HCT116 (cell line): Measurements from ENCODE around the gene SLC22A15. TPM values are rescaled to one million over a fixed set of nuclear protein-coding genes. Genes with fewer than 3 reads are reported as not detected.

Experiments used
- ATAC-seq: fragments of 200-7000 bp; cut with Tn5 transposase; 2 replicates; pipeline ENCODE4 v1.9.1; 2020; ENCODE audit warnings: mild to moderate bottlenecking, moderate library complexity
- BruUV-seq: library from RNA; stranded (reverse); fragments of 400-500 nt; replicated peaks from 2 replicates; lab custom pipeline; 2021; lab: Mats Ljungman, UMichigan
- CTCF ChIA-PET: fragments of 300-600 bp; sonication (Branson Sonifier 250); formaldehyde crosslinking; loops from one replicate; lab custom pipeline; 2021; ENCODE audit warnings: antibody characterized with exemption; lab: Charles Lee
- POLR2A ChIA-PET: fragments of 300-600, 350-600 bp; sonication (Branson Sonifier 250); formaldehyde crosslinking; loops from one replicate; lab custom pipeline; 2021; ENCODE audit warnings: antibody characterized with exemption; lab: Charles Lee
- RAD21 ChIA-PET, 2 experiments: fragments of 300-600 bp; sonication (Branson Sonifier 250); formaldehyde crosslinking; loops; one replicate each; lab custom pipeline; 2023; ENCODE audit warnings: low total read pairs in 2 of 2; ENCODE audit not compliant: uncharacterized antibody in 2 of 2, unreplicated experiment in 2 of 2, low non-redundant PET in 1 of 2; lab: Charles Lee
- DNase-seq: peaks from one replicate; pipeline ENCODE4 v3.0.0-alpha.2; 2010; ENCODE audit warnings: low read depth, low spot score
- H2AFZ ChIP-seq: fragments of 200-600 bp; shearing (Covaris generic), sonication (generic); 2 replicates; pipeline ENCODE4 v1.6.1; 2017; ENCODE audit warnings: low read depth, mixed run types, mixed read lengths, antibody characterized with exemption, low read length; ENCODE audit not compliant: poor library complexity, severe bottlenecking
- H3K27ac ChIP-seq: 2 replicates; pipeline ENCODE4 v1.5.1; 2012; ENCODE audit warnings: low read depth, low read length
- H3K27me3 ChIP-seq: fragments of 200-600 bp; sonication (generic); 2 replicates; pipeline ENCODE4 v1.6.1; 2016; ENCODE audit warnings: mixed run types, low read length, mixed read lengths; ENCODE audit not compliant: insufficient read depth
- H3K36me3 ChIP-seq, 2 experiments: fragments of 200-500 bp in 1 of 2; fragments of 200-600 bp in 1 of 2; sonication (Bioruptor generic) in 1 of 2; sonication (generic) in 1 of 2; 2 replicates each; pipeline versions ENCODE4 v1.5.1 to v1.6.1; 2014 to 2016; ENCODE audit warnings: low read length in 2 of 2, inconsistent platforms in 1 of 2, mixed read lengths in 1 of 2, mixed run types in 1 of 2; ENCODE audit not compliant: insufficient read depth in 2 of 2, control insufficient read depth in 1 of 2
- H3K4me1 ChIP-seq, 2 experiments: fragments of 200-600 bp in 1 of 2; sonication (generic) in 1 of 2; 2 replicates each; pipeline versions ENCODE4 v1.5.1 to v1.6.1; 2012 to 2017; ENCODE audit warnings: low read length in 2 of 2, inconsistent platforms in 1 of 2, mild to moderate bottlenecking in 1 of 2, mixed read lengths in 1 of 2, mixed run types in 1 of 2, moderate library complexity in 1 of 2; ENCODE audit not compliant: insufficient read depth in 2 of 2, control insufficient read depth in 1 of 2
- H3K4me2 ChIP-seq: fragments of 200-600 bp; sonication (generic); 2 replicates; pipeline ENCODE4 v1.6.1; 2017; ENCODE audit warnings: mixed run types, low read length, mixed read lengths
- H3K4me3 ChIP-seq, 2 experiments: fragments of 200-600 bp in 1 of 2; sonication (generic) in 1 of 2; replicated peaks in 1 of 2; 2 replicates each; pipeline ENCODE4 v1.5.1; 2011 to 2016; ENCODE audit warnings: low read length in 2 of 2, control low read depth in 1 of 2, low read depth in 1 of 2, mild to moderate bottlenecking in 1 of 2, mixed read lengths in 1 of 2, mixed run types in 1 of 2
- H3K79me2 ChIP-seq: fragments of 200-600 bp; sonication (generic); 2 replicates; pipeline ENCODE4 v1.6.1; 2017; ENCODE audit warnings: mild to moderate bottlenecking, mixed run types, low read length, moderate library complexity, mixed read lengths; ENCODE audit not compliant: insufficient read depth
- H3K9ac ChIP-seq: fragments of 200-600 bp; sonication (generic); 2 replicates; pipeline ENCODE4 v1.6.1; 2016; ENCODE audit warnings: low read length, mixed read lengths
- H3K9me2 ChIP-seq: fragments of 200-600 bp; sonication (generic), shearing (Covaris generic); 2 replicates; pipeline ENCODE4 v1.6.1; 2017; ENCODE audit warnings: mixed run types, mild to moderate bottlenecking, moderate library complexity; ENCODE audit not compliant: insufficient read depth
- H3K9me3 ChIP-seq, 2 experiments: fragments of 200-500 bp in 1 of 2; fragments of 200-600 bp in 1 of 2; sonication (Bioruptor generic) in 1 of 2; sonication (generic) in 1 of 2; 2 replicates each; pipeline ENCODE4 v1.6.1; 2014 to 2017; ENCODE audit warnings: low read length in 2 of 2, mixed read lengths in 2 of 2, inconsistent platforms in 1 of 2, low read depth in 1 of 2, mild to moderate bottlenecking in 1 of 2, mixed run types in 1 of 2, moderate library complexity in 1 of 2; ENCODE audit not compliant: control insufficient read depth in 1 of 2, insufficient read depth in 1 of 2
- H4K20me1 ChIP-seq: fragments of 200-600 bp; sonication (generic), shearing (Covaris generic); 2 replicates; pipeline ENCODE4 v1.6.1; 2017; ENCODE audit warnings: mixed run types, mild to moderate bottlenecking, moderate library complexity; ENCODE audit not compliant: insufficient read depth
- CEBPB ChIP-seq: IDR thresholded peaks from 2 replicates; pipeline ENCODE4 v1.6.1; 2012; ENCODE audit warnings: low read depth
- ELF1 ChIP-seq: IDR thresholded peaks from 2 replicates; pipeline ENCODE4 v1.6.1; 2012; ENCODE audit warnings: low read depth, borderline replicate concordance
- EZH2phosphoT487 ChIP-seq: fragments of 200-600 bp; IDR thresholded peaks from 2 replicates; pipeline ENCODE4 v1.6.1; 2018; ENCODE audit warnings: antibody characterized with exemption, borderline replicate concordance
- FOSL1 ChIP-seq: IDR thresholded peaks from 2 replicates; pipeline ENCODE4 v1.6.1; 2012; ENCODE audit warnings: low read depth
- JUND ChIP-seq: IDR thresholded peaks from 2 replicates; pipeline ENCODE4 v1.6.1; 2012
- POLR2A ChIP-seq: IDR thresholded peaks from 2 replicates; pipeline ENCODE4 v1.7.0; 2011; ENCODE audit warnings: borderline replicate concordance; ENCODE audit not compliant: insufficient read depth, insufficient read length; ENCODE audit errors: extremely low read depth
- POLR2AphosphoS5 ChIP-seq: IDR thresholded peaks from 2 replicates; pipeline ENCODE4 v1.6.1; 2011; ENCODE audit warnings: mild to moderate bottlenecking, low read depth, low read length, moderate library complexity
- SIN3A ChIP-seq: IDR thresholded peaks from 2 replicates; pipeline ENCODE4 v1.6.1; 2012; ENCODE audit warnings: low read depth
- SP1 ChIP-seq: IDR thresholded peaks from 2 replicates; pipeline ENCODE4 v1.6.1; 2012; ENCODE audit warnings: low read depth
- SRF ChIP-seq: IDR thresholded peaks from 2 replicates; pipeline ENCODE4 v1.6.1; 2012; ENCODE audit warnings: low read depth
- YY1 ChIP-seq: IDR thresholded peaks from 2 replicates; pipeline ENCODE4 v1.6.1; 2011; ENCODE audit warnings: low read length, low read depth, moderate library complexity, mild to moderate bottlenecking; ENCODE audit not compliant: insufficient replicate concordance; ENCODE audit errors: extremely low read depth
- ZBTB33 ChIP-seq: IDR thresholded peaks from 2 replicates; pipeline ENCODE4 v1.6.1; 2011; ENCODE audit warnings: mild to moderate bottlenecking, low read length, moderate library complexity; ENCODE audit not compliant: insufficient replicate concordance; ENCODE audit errors: extremely low read depth
- ZFX ChIP-seq: fragments of 450-650 bp; IDR thresholded peaks from 2 replicates; pipeline ENCODE4 v1.6.1; 2017
- ZNF274 ChIP-seq: fragments of 200-500 bp; sonication (Bioruptor generic); IDR thresholded peaks from 2 replicates; pipeline ENCODE4 v1.6.1; 2014; ENCODE audit warnings: mild to moderate bottlenecking, low read depth, low read length, inconsistent platforms
- intact Hi-C: fragments of 100-400 bp; cut with micrococcal nuclease; formaldehyde crosslinking; loops from 2 replicates; pipeline ENCODE4 v1.10.0; 2022
- total RNA-seq: library from RNA; stranded (reverse); gene quantifications from one replicate; pipeline ENCODE4 v1.2.1, GENCODE V29; 2021; ENCODE audit not compliant: unreplicated experiment
- TF ChIP-seq, protein P1 (sequence below): IDR thresholded peaks from 2 replicates; pipeline ENCODE4 v1.6.1; 2012; ENCODE audit warnings: low read depth

Gene SLC22A15
- total RNA-seq, 1 experiment from 2014 or later, result 3.1 TPM

DNA sequence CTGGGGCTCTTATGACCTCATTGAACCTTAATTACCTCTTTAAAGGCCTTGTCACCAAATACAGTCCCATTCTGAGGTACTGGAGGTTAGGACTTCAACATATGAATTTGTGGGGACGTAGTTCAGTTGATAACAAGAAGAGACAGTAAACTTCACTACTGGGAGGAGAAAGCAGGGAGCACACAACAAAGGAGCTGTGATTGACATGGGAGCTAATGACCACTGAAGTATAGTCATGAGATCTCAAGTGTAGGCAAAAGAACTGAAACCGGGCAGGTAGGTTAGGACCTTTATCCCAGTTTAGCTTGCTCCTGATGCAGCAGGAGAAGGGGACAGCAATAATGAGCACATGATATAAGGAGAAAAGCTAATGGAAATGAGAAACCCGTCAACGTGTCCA, 123.1 kb downstream of the SLC22A15 start:
- Histone ChIP-seq H3K79me2 (no peaks in the 10 kb centered on the region), H3K4me2 (no peak overlapping the region), H3K27me3 (no peaks in the 10 kb centered on the region), H3K27ac (no peak overlapping the region), H3K4me3 (no peak overlapping the region), H4K20me1 (no peaks in the 10 kb centered on the region), H2AFZ (no peak overlapping the region), H3K9ac (no peak overlapping the region), H3K9me2 (no peaks in the 10 kb centered on the region), H3K36me3 (no peaks in the 10 kb centered on the region)
- ChIA-PET CTCF (no interaction called here), RAD21 (no interaction called here), POLR2A (no interaction called here)
- intact Hi-C loops, result no loop called here
- no peak for ATAC-seq
- DNase-seq, result no peak
- no TSS peak for BruUV-seq
- TF ChIP-seq POLR2AphosphoS5 (no peak), SP1 (no peak), POLR2A (no peak), ZNF274 (no peak), SRF (no peak), CEBPB (no peak), ZBTB33 (no peak), EZH2phosphoT487 (no peak), ZFX (no peak)
- TF ChIP-seq, all 23 proteins: peak for 0
- Histone ChIP-seq H3K9me3 (no peaks in the 10 kb centered on the region), H3K4me1 (no peaks in the 10 kb centered on the region)

DNA sequence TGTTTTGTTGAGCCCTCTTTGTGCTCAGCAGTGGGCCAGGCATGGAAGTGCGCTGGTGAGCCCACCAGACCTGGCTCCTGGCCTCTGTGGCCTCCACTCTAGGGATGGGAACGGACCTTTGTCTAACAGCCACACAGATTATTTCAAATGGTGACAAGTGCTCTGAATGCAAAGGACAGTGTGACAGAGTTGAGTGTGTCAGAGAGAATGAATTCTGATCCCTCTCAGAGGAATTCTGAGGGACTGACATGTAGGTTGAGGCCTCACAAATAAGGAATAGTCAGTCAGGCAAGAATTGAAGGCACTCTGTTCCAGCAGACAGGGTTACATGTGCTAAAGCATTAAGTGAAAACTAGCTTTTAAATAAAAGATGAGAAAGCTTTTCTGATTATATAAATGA, 123.6 kb downstream of the SLC22A15 start:
- no peak overlapping the region for H3K4me2 ChIP-seq
- no peak overlapping the region for H3K9ac ChIP-seq
- ATAC-seq (no peak), DNase-seq (no peak)
- no peak overlapping the region for H3K27ac ChIP-seq
- no peaks in the 10 kb centered on the region for H3K79me2 ChIP-seq
- RAD21 ChIA-PET, result no interaction called here
- intact Hi-C loops, result no loop called here
- CTCF ChIA-PET, result no interaction called here
- no TSS peak for BruUV-seq
- H2AFZ ChIP-seq, result no peak overlapping the region
- no peaks in the 10 kb centered on the region for H3K4me1 ChIP-seq
- H3K9me2 ChIP-seq, result no peaks in the 10 kb centered on the region
- H4K20me1 ChIP-seq, result no peaks in the 10 kb centered on the region
- no peaks in the 10 kb centered on the region for H3K27me3 ChIP-seq
- H3K9me3 ChIP-seq, result no peaks in the 10 kb centered on the region
- no peaks in the 10 kb centered on the region for H3K36me3 ChIP-seq
- no peak overlapping the region for H3K4me3 ChIP-seq
- POLR2A ChIA-PET, result no interaction called here
- no peak for TF ChIP-seq JUND
- no peak for TF ChIP-seq SRF
- no peak for TF ChIP-seq SIN3A
- TF ChIP-seq ZFX, result no peak
- TF ChIP-seq ELF1, result no peak
- no peak for TF ChIP-seq YY1
- no peak for TF ChIP-seq POLR2A
- TF ChIP-seq, protein P1, sequence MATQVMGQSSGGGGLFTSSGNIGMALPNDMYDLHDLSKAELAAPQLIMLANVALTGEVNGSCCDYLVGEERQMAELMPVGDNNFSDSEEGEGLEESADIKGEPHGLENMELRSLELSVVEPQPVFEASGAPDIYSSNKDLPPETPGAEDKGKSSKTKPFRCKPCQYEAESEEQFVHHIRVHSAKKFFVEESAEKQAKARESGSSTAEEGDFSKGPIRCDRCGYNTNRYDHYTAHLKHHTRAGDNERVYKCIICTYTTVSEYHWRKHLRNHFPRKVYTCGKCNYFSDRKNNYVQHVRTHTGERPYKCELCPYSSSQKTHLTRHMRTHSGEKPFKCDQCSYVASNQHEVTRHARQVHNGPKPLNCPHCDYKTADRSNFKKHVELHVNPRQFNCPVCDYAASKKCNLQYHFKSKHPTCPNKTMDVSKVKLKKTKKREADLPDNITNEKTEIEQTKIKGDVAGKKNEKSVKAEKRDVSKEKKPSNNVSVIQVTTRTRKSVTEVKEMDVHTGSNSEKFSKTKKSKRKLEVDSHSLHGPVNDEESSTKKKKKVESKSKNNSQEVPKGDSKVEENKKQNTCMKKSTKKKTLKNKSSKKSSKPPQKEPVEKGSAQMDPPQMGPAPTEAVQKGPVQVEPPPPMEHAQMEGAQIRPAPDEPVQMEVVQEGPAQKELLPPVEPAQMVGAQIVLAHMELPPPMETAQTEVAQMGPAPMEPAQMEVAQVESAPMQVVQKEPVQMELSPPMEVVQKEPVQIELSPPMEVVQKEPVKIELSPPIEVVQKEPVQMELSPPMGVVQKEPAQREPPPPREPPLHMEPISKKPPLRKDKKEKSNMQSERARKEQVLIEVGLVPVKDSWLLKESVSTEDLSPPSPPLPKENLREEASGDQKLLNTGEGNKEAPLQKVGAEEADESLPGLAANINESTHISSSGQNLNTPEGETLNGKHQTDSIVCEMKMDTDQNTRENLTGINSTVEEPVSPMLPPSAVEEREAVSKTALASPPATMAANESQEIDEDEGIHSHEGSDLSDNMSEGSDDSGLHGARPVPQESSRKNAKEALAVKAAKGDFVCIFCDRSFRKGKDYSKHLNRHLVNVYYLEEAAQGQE, result no peak
- no peak for TF ChIP-seq ZBTB33
- TF ChIP-seq FOSL1, result no peak
